ENCODE data around the gene RCOR3. TPM values are rescaled to one million over a fixed set of nuclear protein-coding genes. Genes with fewer than 3 reads are reported as not detected.
A peak's percentile ranks its signal among the peaks of the same experiment; 100 is the strongest.
"Not testable (repeated sequence)": the region's sequence is repeated elsewhere in the genome, so short reads cannot be mapped to it uniquely, and the experiment has no call there.

Gene RCOR3
- total RNA-seq, 2 donors from 2014 or later, result 24.0 to 34.9 TPM

DNA sequence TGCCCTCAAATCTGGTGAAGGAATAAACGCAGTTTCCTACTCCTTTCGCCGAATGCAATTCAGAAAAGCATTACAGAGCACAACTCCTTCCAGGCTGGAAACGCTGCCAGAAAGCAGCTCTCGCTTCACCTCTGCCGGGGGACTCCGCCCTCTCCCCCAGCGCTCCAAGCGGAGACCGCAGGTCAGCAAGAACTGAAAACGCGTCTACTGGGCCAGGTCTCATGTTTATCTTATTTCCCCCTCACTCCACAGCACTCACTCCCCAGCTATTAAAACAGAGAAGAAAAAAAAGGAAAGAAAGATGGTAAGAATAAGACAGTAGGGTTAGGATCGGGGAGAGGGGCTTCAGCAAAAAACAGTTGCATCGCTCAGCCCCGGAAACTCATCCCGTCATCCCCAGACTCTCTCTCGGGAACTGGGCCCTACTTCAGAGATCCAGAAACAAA is 833 bp upstream of the RCOR3 start:
- H3K27me3 ChIP-seq, result no peaks in the 10 kb centered on the region
- TF ChIP-seq, protein P1, sequence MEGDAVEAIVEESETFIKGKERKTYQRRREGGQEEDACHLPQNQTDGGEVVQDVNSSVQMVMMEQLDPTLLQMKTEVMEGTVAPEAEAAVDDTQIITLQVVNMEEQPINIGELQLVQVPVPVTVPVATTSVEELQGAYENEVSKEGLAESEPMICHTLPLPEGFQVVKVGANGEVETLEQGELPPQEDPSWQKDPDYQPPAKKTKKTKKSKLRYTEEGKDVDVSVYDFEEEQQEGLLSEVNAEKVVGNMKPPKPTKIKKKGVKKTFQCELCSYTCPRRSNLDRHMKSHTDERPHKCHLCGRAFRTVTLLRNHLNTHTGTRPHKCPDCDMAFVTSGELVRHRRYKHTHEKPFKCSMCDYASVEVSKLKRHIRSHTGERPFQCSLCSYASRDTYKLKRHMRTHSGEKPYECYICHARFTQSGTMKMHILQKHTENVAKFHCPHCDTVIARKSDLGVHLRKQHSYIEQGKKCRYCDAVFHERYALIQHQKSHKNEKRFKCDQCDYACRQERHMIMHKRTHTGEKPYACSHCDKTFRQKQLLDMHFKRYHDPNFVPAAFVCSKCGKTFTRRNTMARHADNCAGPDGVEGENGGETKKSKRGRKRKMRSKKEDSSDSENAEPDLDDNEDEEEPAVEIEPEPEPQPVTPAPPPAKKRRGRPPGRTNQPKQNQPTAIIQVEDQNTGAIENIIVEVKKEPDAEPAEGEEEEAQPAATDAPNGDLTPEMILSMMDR (IDR thresholded peaks at IDR 0.05), result no peak
- peak overlapping the region; percentile 99 for H3K27ac ChIP-seq
- no peaks in the 10 kb centered on the region for H3K36me3 ChIP-seq
- DNase-seq (ENCODE audit: low spot score), result peak; percentile 81
- H3K4me3 ChIP-seq, result peak overlapping the region; percentile 97
- H3K9me3 ChIP-seq, result no peaks in the 10 kb centered on the region
- H3K4me1 ChIP-seq, result peaks cover 0 to 22% of the 10 kb centered on the region in 2 donors

GRCh38 chr1:211259638-211260126 is 516 bp downstream of the RCOR3 start:
- TF ChIP-seq, protein P1 (IDR thresholded peaks at IDR 0.05), result no peak

GRCh38 chr1:211260141-211261107 is 1.3 kb downstream of the RCOR3 start:
- peaks cover 3% of the 10 kb centered on the region for H3K36me3 ChIP-seq
- peak overlapping the region; percentile 97 for H3K4me3 ChIP-seq
- H3K4me1 ChIP-seq, result peaks cover 0 to 22% of the 10 kb centered on the region in 2 donors
- H3K9me3 ChIP-seq, result no peaks in the 10 kb centered on the region
- H3K27ac ChIP-seq, result peak overlapping the region; percentile 99
- TF ChIP-seq, protein P1 (IDR thresholded peaks at IDR 0.05), result no peak
- no peaks in the 10 kb centered on the region for H3K27me3 ChIP-seq
- peak; percentile 88 for DNase-seq (ENCODE audit: low spot score)

More at GRCh38 chr1:211259638-211260126, 516 bp downstream of the RCOR3 start:
- Histone ChIP-seq H3K9me3 (no peaks in the 10 kb centered on the region), H3K4me3 (peak overlapping the region; percentile 97), H3K36me3 (no peaks in the 10 kb centered on the region), H3K27me3 (no peaks in the 10 kb centered on the region), H3K27ac (peak overlapping the region; percentile 99), H3K4me1 (peaks cover 0 to 22% of the 10 kb centered on the region in 2 donors)
- DNase-seq (ENCODE audit: low spot score), result no peak

DNA sequence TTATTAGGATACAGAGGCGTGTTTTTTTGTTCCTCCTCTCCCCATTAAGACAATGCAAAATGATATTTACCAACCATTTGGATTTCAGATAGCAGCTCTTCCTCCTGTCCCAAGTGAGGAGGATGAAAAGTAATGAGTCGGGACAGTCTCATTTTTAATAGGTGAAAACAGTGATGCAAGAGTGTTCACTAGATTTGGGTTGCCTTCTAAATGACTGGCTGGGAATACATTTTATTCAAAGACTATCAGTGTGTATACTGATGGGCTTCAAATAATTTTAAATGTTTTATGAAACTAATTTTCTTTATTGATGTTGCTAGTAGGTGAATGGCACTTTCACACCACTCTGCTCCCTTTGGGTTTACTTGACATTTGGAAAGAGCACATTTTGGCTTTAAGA is 2.1 kb downstream of the RCOR3 start:
- Histone ChIP-seq H3K27ac (peak overlapping the region; percentile 99), H3K9me3 (no peaks in the 10 kb centered on the region), H3K4me1 (peaks cover 0 to 22% of the 10 kb centered on the region in 2 donors), H3K36me3 (peaks cover 10% of the 10 kb centered on the region), H3K4me3 (peak overlapping the region; percentile 97), H3K27me3 (no peaks in the 10 kb centered on the region)
- TF ChIP-seq, protein P1 (IDR thresholded peaks at IDR 0.05), result no peak
- DNase-seq (ENCODE audit: low spot score), result no peak

GRCh38 chr1:211263022-211263421 is 3.9 kb downstream of the RCOR3 start:
- H3K4me1 ChIP-seq, result peaks cover 0 to 11% of the 10 kb centered on the region in 2 donors
- not testable (repeated sequence) for H3K9me3 ChIP-seq; DNase-seq (ENCODE audit: low spot score); H3K27ac ChIP-seq; H3K4me3 ChIP-seq; H3K36me3 ChIP-seq; H3K27me3 ChIP-seq

DNA sequence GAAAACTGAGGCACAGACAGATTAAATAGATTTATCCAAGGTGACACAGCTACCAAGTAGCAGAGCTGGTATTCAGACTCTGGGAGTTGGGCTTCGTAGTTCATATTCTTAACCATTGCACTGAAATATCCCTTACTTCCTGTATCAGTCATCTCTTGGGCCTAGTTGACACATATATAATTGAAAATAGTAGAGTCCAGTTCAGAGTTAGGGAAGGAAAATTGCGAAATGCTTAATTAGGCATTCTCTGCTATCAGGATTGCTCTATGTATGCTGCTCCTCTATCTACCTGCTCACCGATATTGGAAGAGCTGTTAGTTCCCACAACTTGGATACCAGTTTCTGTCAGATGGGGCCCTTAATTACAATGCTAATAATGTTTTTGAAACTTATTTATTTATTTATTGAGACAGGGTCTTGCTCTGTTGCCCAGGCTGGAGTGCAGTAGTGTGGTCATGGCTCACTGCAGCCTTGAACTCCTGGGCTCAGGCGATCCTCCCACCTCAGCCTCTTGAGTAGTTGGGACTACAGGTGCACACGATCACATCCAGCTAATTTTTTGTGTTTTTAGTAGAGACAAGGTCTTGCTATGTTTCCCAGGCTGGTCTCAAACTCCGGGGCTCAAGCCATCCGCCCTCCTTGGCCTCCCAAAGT is 8.2 kb downstream of the RCOR3 start:
- Histone ChIP-seq H3K4me3 (no peak overlapping the region), H3K4me1 (no peaks in the 10 kb centered on the region), H3K27me3 (no peaks in the 10 kb centered on the region), H3K27ac (no peak overlapping the region), H3K36me3 (peaks cover 22% of the 10 kb centered on the region), H3K9me3 (no peaks in the 10 kb centered on the region)
- TF ChIP-seq, protein P1 (IDR thresholded peaks at IDR 0.05), result no peak
- no peak for DNase-seq (ENCODE audit: low spot score)
